ENCODE measurements around the gene PRKN.

The PRKN gene

GRCh38 chr6:162713974-162714780, 13.4 kb downstream of the PRKN start:
- no peak overlapping the region for H3K27ac ChIP-seq (ENCODE audit: low read length)
- H3K9me3 ChIP-seq (ENCODE audit: insufficient read depth, low read length), result no peaks in the 10 kb centered on the region
- no peak overlapping the region for H3K4me2 ChIP-seq (ENCODE audit: low read length)
- no peaks in the 10 kb centered on the region for H3K4me1 ChIP-seq (ENCODE audit: low read length)
- no peaks in the 10 kb centered on the region for H4K20me1 ChIP-seq (ENCODE audit: insufficient read depth, low read length)
- H3K79me2 ChIP-seq (ENCODE audit: low read length), result no peaks in the 10 kb centered on the region
- no peak overlapping the region for H3K9ac ChIP-seq (ENCODE audit: low read length)
- no peak overlapping the region for H2AFZ ChIP-seq (ENCODE audit: low read depth, low read length)
- H3K36me3 ChIP-seq (replicated peaks; ENCODE audit: low read depth, low read length), result no peaks in the 10 kb centered on the region
- no peak overlapping the region for H3K4me3 ChIP-seq (ENCODE audit: low read length)
- H3K27me3 ChIP-seq (ENCODE audit: low read depth, low read length), result no peaks in the 10 kb centered on the region
- TF ChIP-seq CTCF (IDR thresholded peaks at IDR 0.05; ENCODE audit: low read depth, low read length), result no peak
- no peak for TF ChIP-seq EZH2phosphoT487 (IDR thresholded peaks at IDR 0.05; ENCODE audit: low read depth)

GRCh38 chr6:162712694-162713093, 14.9 kb downstream of the PRKN start:
- Histone ChIP-seq H3K9ac (ENCODE audit: low read length) (no peak overlapping the region), H3K36me3 (replicated peaks; ENCODE audit: low read depth, low read length) (no peaks in the 10 kb centered on the region), H3K27ac (ENCODE audit: low read length) (no peak overlapping the region), H3K79me2 (ENCODE audit: low read length) (no peaks in the 10 kb centered on the region), H3K9me3 (ENCODE audit: insufficient read depth, low read length) (no peaks in the 10 kb centered on the region), H3K4me2 (ENCODE audit: low read length) (no peak overlapping the region), H2AFZ (ENCODE audit: low read depth, low read length) (no peak overlapping the region), H3K4me3 (ENCODE audit: low read length) (no peak overlapping the region), H4K20me1 (ENCODE audit: insufficient read depth, low read length) (no peaks in the 10 kb centered on the region), H3K27me3 (ENCODE audit: low read depth, low read length) (no peaks in the 10 kb centered on the region), H3K4me1 (ENCODE audit: low read length) (no peaks in the 10 kb centered on the region)
- TF ChIP-seq CTCF (IDR thresholded peaks at IDR 0.05; ENCODE audit: low read depth, low read length) (no peak), EZH2phosphoT487 (IDR thresholded peaks at IDR 0.05; ENCODE audit: low read depth) (no peak)

- Histone ChIP-seq H3K27me3 (ENCODE audit: low read depth, low read length) (no peaks in the 10 kb centered on the region), H3K4me1 (ENCODE audit: low read length) (no peaks in the 10 kb centered on the region), H2AFZ (ENCODE audit: low read depth, low read length) (no peak overlapping the region), H3K9ac (ENCODE audit: low read length) (no peak overlapping the region), H3K79me2 (ENCODE audit: low read length) (no peaks in the 10 kb centered on the region), H3K36me3 (replicated peaks; ENCODE audit: low read depth, low read length) (no peaks in the 10 kb centered on the region), H3K4me3 (ENCODE audit: low read length) (no peak overlapping the region), H3K9me3 (ENCODE audit: insufficient read depth, low read length) (no peaks in the 10 kb centered on the region), H3K27ac (ENCODE audit: low read length) (no peak overlapping the region), H3K4me2 (ENCODE audit: low read length) (no peak overlapping the region), H4K20me1 (ENCODE audit: insufficient read depth, low read length) (no peaks in the 10 kb centered on the region)
- no peak for TF ChIP-seq EZH2phosphoT487 (IDR thresholded peaks at IDR 0.05; ENCODE audit: low read depth)
- no peak for TF ChIP-seq CTCF (IDR thresholded peaks at IDR 0.05; ENCODE audit: low read depth, low read length)
Observed at GRCh38 chr6:162711376-162711775, 16.2 kb downstream of the PRKN start.

GRCh38 chr6:162710936-162711335, 16.6 kb downstream of the PRKN start:
- no peaks in the 10 kb centered on the region for H3K27me3 ChIP-seq (ENCODE audit: low read depth, low read length)
- no peaks in the 10 kb centered on the region for H3K36me3 ChIP-seq (replicated peaks; ENCODE audit: low read depth, low read length)
- H3K27ac ChIP-seq (ENCODE audit: low read length), result no peak overlapping the region
- no peak overlapping the region for H3K4me2 ChIP-seq (ENCODE audit: low read length)
- no peaks in the 10 kb centered on the region for H3K79me2 ChIP-seq (ENCODE audit: low read length)
- H4K20me1 ChIP-seq (ENCODE audit: insufficient read depth, low read length), result no peaks in the 10 kb centered on the region
- TF ChIP-seq CTCF (IDR thresholded peaks at IDR 0.05; ENCODE audit: low read depth, low read length), result no peak
- no peak for TF ChIP-seq EZH2phosphoT487 (IDR thresholded peaks at IDR 0.05; ENCODE audit: low read depth)
- H3K9me3 ChIP-seq (ENCODE audit: insufficient read depth, low read length), result no peaks in the 10 kb centered on the region
- H3K4me1 ChIP-seq (ENCODE audit: low read length), result no peaks in the 10 kb centered on the region
- no peak overlapping the region for H2AFZ ChIP-seq (ENCODE audit: low read depth, low read length)
- H3K9ac ChIP-seq (ENCODE audit: low read length), result no peak overlapping the region
- H3K4me3 ChIP-seq (ENCODE audit: low read length), result no peak overlapping the region

Measured in OCI-LY3 (cell line).